DOHH2 (cell line): ENCODE results near the gene BRIP1.

Experiments used
- CTCF ChIP-seq: fragments of 200-600 bp; sonication (generic); IDR thresholded peaks from one replicate; pipeline ENCODE4 v1.5.1; 2014; ENCODE audit warnings: antibody characterized with exemption, mild to moderate bottlenecking, low read depth, low read length; ENCODE audit not compliant: poor library complexity, severe bottlenecking
- EZH2phosphoT487 ChIP-seq: fragments of 200-600 bp; sonication (generic); IDR thresholded peaks from 2 replicates; pipeline ENCODE4 v1.6.1; 2017; ENCODE audit warnings: borderline replicate concordance, mild to moderate bottlenecking, antibody characterized with exemption, low read length, moderate library complexity, mixed read lengths

- TF ChIP-seq CTCF: no peak
- TF ChIP-seq EZH2phosphoT487: no peak
These were observed 10.7 kb upstream of the BRIP1 start for GRCh38 chr17:61874075-61874474.
